GM19324 (cell line): ENCODE measurements around the gene SYTL3.
"Not testable (repeated sequence)": the region's sequence is repeated elsewhere in the genome, so short reads cannot be mapped to it uniquely, and the experiment has no call there.

Source experiments
- ATAC-seq: cut with Tn5 transposase; IDR thresholded peaks from one replicate; pipeline ENCODE4 v1.9.1; 2021; ENCODE audit warnings: mild to moderate bottlenecking, moderate library complexity; ENCODE audit not compliant: unreplicated experiment, low FRiP score

SYTL3 gene

GRCh38 chr6:158786645-158787304 is 136.9 kb downstream of the SYTL3 start:
- ATAC-seq, result no peak

- ATAC-seq, result no peak
Measured at GRCh38 chr6:158787395-158787794, 137.5 kb downstream of the SYTL3 start.

GRCh38 chr6:158789115-158789917 is 139.5 kb downstream of the SYTL3 start:
- ATAC-seq, result peak; percentile 54

- ATAC-seq, result no peak
Measured at GRCh38 chr6:158791274-158791855, 141.5 kb downstream of the SYTL3 start.

GRCh38 chr6:158792505-158792904 is 142.7 kb downstream of the SYTL3 start:
- ATAC-seq, result not testable (repeated sequence)

- ATAC-seq, result no peak
Measured at GRCh38 chr6:158793432-158793831, 143.6 kb downstream of the SYTL3 start.

GRCh38 chr6:158795516-158795915 is 145.7 kb downstream of the SYTL3 start:
- no peak for ATAC-seq

- ATAC-seq, result no peak
Measured at GRCh38 chr6:158796353-158796752, 146.5 kb downstream of the SYTL3 start.

GRCh38 chr6:158797331-158798310 is 147.8 kb downstream of the SYTL3 start:
- no peak for ATAC-seq

GRCh38 chr6:158798311-158798710 is 148.5 kb downstream of the SYTL3 start:
- no peak for ATAC-seq

- ATAC-seq, result no peak
Measured at GRCh38 chr6:158799051-158799792, 149.4 kb downstream of the SYTL3 start.

- ATAC-seq, result no peak
Measured at GRCh38 chr6:158801655-158802294, 151.9 kb downstream of the SYTL3 start.

- peak; percentile 47 for ATAC-seq
Measured at GRCh38 chr6:158803733-158804143, 153.9 kb downstream of the SYTL3 start.

GRCh38 chr6:158804207-158804606 is 154.4 kb downstream of the SYTL3 start:
- no peak for ATAC-seq

- ATAC-seq, result no peak
Measured at GRCh38 chr6:158805698-158806377, 156.0 kb downstream of the SYTL3 start.

GRCh38 chr6:158807515-158808441 is 157.9 kb downstream of the SYTL3 start:
- ATAC-seq, result no peak

- no peak for ATAC-seq
Measured at GRCh38 chr6:158808442-158808833, 158.6 kb downstream of the SYTL3 start.
